ENCODE results near the gene SEZ6.

- no peak for TF ChIP-seq CTCF (IDR thresholded peaks at IDR 0.05)
- TF ChIP-seq POLR2A (IDR thresholded peaks at IDR 0.05), result no peak
Observed at GRCh38 chr17:29002811-29003210, 3.0 kb downstream of the SEZ6 start.

All from heart left ventricle (tissue), 13 donors.